ENCODE data around the gene BAZ2B. TPM values are rescaled to one million over a fixed set of nuclear protein-coding genes. Genes with fewer than 3 reads are reported as not detected.

The BAZ2B gene
- total and polyA plus RNA-seq, 9 of the 15 experiments (the other 6 are each of a cell fraction or from before 2014, with no cell fraction given), result 7.5 to 38.6 (median 19.8) TPM

DNA sequence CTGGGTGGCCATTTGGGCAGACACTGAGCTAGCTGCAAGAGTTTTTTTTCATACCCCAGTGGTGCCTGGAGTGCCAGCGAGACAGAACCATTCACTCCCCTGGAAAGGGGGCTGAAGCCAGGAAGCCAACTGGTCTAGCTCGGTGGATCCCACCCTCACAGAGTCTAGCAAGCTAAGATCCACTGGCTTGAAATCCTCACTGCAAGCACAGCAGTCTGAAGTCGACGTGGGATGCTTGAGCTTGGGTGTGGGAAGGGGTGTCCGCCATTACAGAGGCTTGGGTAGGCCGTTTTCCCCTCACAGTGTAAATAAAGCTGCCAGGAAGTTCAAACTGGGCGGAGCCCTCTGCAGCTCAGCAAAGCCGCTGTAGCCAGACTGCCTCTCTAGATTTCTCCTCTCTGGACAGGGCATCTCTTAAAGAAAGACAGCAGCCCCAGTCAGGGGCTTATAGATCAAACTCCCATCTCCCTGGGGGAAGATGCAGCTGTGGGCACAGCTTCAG is 260.2 kb downstream of the BAZ2B start (continued):
- TF ChIP-seq, protein P1, sequence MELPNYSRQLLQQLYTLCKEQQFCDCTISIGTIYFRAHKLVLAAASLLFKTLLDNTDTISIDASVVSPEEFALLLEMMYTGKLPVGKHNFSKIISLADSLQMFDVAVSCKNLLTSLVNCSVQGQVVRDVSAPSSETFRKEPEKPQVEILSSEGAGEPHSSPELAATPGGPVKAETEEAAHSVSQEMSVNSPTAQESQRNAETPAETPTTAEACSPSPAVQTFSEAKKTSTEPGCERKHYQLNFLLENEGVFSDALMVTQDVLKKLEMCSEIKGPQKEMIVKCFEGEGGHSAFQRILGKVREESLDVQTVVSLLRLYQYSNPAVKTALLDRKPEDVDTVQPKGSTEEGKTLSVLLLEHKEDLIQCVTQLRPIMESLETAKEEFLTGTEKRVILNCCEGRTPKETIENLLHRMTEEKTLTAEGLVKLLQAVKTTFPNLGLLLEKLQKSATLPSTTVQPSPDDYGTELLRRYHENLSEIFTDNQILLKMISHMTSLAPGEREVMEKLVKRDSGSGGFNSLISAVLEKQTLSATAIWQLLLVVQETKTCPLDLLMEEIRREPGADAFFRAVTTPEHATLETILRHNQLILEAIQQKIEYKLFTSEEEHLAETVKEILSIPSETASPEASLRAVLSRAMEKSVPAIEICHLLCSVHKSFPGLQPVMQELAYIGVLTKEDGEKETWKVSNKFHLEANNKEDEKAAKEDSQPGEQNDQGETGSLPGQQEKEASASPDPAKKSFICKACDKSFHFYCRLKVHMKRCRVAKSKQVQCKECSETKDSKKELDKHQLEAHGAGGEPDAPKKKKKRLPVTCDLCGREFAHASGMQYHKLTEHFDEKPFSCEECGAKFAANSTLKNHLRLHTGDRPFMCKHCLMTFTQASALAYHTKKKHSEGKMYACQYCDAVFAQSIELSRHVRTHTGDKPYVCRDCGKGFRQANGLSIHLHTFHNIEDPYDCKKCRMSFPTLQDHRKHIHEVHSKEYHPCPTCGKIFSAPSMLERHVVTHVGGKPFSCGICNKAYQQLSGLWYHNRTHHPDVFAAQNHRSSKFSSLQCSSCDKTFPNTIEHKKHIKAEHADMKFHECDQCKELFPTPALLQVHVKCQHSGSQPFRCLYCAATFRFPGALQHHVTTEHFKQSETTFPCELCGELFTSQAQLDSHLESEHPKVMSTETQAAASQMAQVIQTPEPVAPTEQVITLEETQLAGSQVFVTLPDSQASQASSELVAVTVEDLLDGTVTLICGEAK (IDR thresholded peaks at IDR 0.05), result peak; percentile 52; the same call in 1 of the 2 replicates
- TF ChIP-seq, protein P1 (CRISPR knock-in tag; IDR thresholded peaks at IDR 0.05), result no peak
- TF ChIP-seq ZNF41 (CRISPR knock-in tag; conservative IDR thresholded peaks at IDR 0.05) (no peak), ATF7 (IDR thresholded peaks at IDR 0.05) (peak; percentile 45; the same call in 1 of the 2 replicates), TAF7 (tag; IDR thresholded peaks at IDR 0.05) (no peak), FOXK2 (conservative IDR thresholded peaks at IDR 0.05 in 1 of 2, IDR thresholded peaks at IDR 0.05 in 1 of 2; ENCODE audit: low read depth in 2 of 2) (0 out of 4 replicates have a peak, but pooled peaks of 1 of the 2 experiments have one; percentile 25), NONO (IDR thresholded peaks at IDR 0.05; ENCODE audit: low read depth in 2 of 2, low read length in 1 of 2) (no peak), HSF4 (CRISPR knock-in tag; IDR thresholded peaks at IDR 0.05; ENCODE audit: borderline replicate concordance) (no peak), ZBTB7A (IDR thresholded peaks at IDR 0.05; ENCODE audit: borderline replicate concordance, control insufficient read depth, low read depth, low read length) (no peak)

Measured in K562 (cell line).